ENCODE data around the gene PAX3.
"Not testable (repeated sequence)": the region's sequence is repeated elsewhere in the genome, so short reads cannot be mapped to it uniquely, and the experiment has no call there.

The PAX3 gene

DNA sequence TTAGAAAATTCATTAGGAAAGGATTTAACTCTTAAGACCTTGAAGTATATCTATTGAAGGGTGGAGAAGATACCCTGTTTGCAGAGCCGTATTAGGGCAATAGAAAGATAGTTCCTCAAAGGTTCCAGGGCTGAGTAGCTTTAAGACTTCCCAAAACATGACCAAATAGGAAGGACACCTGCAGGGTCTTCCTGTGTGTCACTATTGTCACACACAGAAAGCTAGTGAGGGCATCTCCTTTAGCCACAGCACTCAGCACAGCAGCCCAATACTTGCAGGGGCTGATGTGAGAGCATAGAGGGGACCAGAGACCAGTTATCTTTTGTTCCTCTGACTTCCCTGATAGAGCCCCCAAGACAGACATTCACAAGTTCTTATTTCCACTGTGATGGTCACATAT is 93.7 kb downstream of the PAX3 start:
- no peak for DNase-seq

DNA sequence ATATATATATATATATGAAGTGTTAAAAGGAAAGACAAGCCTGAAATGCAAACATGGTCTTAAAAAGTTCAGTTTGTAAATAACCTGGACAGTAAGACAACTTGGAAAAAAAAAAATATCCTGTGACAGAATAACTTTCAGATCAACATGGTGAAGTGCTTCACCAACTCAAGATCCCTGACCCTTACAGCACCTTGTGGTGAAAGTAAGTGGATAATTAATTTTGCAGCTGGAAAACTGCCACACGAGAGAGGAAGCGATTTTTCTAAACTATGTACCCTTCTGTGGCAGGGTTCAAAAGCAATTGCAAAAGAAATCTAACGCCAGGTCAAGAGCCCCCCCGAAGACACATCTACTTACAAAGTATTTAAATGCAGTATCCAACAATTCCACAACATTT is 95.8 kb downstream of the PAX3 start:
- no peak for DNase-seq

DNA sequence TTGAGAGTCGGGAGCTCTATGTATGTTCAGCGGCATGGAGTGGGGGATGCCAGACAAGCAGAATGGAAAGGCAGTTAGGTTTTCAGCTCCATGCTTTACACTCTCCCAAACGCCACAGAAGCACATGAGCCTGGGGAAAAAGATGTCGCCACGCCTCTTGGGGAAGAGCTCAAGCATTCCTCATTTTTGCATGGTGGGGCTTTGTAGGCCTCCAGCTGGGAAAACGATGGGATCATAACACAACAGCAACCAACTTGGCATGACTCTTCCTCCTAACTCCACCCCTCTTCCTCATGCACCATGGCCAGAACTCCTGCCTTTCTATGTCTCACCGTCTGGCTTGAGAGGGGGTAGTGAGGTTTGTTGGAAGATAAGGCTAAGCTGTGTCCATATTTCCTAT is 102.6 kb downstream of the PAX3 start:
- DNase-seq = no peak

GRCh38 chr2:222194669-222195068 is 104.1 kb downstream of the PAX3 start:
- DNase-seq = no peak

DNA sequence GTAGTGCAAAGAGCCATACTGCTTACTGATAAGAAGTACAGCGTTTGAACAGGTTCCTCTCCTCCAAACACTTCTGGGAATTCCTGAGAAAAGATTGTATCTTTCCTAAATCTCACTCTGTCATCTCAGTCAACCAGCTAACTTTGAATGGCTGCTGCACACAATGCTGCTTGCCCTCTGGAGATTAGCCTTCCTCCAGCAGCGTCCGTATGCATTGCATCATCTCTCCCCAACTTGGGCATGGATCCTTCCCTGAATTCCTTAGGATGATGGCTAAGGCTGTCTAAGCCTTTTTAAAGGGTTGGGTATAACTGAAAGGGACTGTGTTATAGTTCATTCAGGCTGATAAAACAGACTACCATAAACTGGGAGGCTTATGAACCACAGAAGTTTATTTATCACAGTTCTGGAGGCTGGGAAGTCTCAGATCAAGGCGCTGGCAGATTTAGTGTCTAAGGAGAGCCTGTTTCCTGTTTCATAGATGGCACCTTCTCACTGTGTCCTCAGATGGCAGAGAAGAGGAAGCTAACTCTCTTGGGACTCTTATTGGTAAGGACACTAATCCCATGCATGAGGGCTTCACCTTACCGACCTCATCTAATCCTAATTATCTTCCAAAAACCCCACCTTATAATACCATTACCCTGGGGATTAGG is 105.3 kb downstream of the PAX3 start:
- DNase-seq = no peak

GRCh38 chr2:222180619-222181018 is 118.2 kb downstream of the PAX3 start:
- DNase-seq = no peak

DNA sequence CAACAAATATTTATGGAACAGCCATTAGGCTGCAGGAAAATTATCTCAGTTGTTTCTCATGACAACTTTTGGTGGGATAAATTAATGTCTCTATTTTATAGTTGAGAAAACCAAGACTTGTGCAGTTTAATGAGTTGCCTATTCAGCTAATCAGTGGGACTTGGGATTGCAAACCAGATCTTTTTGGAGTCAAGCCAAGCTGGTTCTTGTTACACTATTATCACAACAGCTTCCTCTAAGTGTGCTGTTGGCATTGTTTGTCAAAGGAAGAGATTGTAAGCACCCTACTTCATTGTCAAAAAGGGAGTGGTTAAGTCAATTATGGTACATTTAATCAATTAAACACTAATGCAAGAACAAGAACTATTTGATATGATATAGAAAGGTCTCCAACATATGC is 119.2 kb downstream of the PAX3 start:
- DNase-seq = no peak

- no peak for DNase-seq
These were observed 120.3 kb downstream of the PAX3 start for GRCh38 chr2:222178450-222178849.

DNA sequence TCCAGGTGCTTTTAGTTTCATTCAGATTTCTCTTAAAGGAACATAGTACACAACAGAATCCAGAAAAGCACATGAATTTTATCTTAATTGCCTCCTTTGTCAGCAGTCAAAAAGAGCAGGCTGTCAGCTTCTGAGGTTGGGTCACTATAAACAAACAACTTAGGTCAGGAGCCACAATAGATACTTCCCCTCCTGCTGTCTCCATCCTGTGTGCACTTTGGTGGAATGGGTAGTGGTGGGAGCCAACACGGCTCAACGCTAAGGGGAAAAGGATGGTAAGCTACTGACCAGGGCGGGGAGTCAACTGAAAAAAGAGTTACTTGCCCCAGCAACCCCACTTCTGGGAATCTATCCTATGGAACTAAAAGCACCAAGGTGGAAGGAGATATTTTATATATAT is 121.9 kb downstream of the PAX3 start:
- DNase-seq = no peak

DNA sequence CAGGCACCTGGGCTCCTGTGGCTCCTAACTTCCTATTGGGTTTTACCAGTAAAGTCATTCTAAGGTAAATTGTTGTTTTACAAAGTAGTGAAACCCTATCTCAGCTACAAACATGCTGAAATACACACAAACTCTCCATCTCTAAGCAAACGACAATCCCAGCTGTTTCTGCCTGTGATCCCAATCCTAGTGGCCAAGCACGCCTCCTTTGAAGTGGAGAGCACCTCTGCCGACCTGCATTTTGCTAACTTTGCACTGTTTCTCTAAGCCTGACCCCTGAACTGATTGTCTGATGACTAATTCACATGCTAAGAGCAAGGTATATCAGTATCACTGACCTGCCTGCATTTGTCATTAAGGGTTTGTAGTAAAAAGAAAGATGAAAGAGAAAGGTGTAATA is 124.3 kb downstream of the PAX3 start:
- DNase-seq = no peak

DNA sequence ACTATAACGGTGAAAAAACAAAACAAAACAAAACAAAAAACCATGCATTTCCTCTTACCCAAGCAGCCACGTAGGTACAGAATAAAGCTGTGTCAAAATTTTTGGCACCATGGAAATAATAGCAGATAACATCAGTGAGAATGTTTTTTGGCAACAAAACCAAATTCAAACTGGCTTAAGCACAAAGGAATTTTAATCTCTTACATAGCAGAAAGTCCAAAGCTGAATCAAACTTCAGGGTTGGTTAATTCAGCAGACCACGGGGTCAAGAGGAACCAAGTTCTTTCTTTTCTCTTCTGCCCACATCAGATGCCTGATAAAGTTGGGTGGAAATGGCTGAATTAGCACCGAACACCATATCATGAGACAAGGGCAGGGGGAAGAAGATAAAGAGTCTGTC is 129.5 kb downstream of the PAX3 start:
- no peak for DNase-seq

DNA sequence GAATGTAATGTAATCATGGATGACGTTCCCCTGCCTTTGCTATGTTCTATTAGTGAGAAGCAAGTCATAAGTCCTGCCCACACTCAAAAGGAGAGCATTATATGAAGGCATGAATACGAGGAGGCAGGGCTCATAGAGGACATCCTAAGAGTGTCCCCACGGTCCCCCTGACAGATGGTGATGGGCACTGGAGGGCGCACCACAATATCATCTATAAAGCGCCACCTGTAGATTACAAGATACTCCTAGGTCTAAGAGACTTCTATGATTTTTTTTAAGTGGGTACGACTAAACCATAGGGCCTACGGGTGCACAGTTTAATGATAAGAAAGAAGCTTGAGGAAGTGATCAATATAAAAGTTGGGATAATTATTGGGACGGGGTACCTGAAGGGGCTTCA is 131.0 kb downstream of the PAX3 start:
- no peak for DNase-seq

DNA sequence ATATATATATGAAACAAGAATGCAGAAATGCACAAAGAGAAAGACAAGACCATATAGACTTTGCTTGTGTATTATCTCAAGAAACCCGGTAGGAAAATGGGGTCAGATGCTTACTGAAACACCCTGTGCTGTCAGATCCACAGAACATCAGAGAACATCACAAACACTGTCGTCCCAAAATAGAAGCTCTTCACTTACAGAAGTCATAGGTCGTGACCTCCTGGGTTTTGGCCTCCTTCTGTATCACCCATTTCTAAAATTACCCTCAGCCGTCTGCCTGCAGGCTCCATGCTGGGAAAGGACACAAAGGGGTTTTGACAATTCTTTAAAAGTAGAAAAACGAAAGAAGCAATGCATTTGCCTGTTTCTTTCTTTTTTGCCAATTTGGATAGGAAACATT is 137.9 kb downstream of the PAX3 start:
- no peak for DNase-seq

- no peak for DNase-seq
These were observed 138.7 kb downstream of the PAX3 start for GRCh38 chr2:222160125-222160524.

- no peak for DNase-seq
These were observed 139.6 kb downstream of the PAX3 start for GRCh38 chr2:222159221-222159620.

DNA sequence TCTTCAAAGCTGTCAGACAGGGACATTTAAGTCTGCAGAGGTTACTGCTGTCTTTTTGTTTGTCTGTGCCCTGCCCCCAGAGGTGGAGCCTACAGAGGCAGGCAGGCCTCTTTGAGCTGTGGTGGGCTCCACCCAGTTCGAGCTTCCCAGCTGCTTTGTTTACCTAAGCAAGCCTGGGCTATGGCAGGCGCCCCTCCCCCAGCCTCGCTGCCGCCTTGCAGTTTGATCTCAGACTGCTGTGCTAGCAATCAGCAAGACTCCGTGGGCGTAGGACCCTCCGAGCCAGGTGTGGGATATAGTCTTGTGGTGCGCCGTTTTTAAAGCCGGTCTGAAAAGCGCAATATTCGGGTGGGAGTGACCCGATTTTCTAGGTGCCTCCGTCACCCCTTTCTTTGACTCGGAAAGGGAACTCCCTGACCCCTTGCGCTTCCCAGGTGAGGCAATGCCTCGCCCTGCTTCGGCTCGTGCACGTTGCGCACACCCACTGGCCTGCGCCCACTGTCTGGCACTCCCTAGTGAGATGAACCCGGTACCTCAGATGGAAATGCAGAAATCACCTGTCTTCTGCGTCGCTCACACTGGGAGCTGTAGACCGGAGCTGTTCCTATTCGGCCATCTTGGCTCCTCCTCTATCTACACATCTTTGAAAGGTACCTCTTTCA is 143.7 kb downstream of the PAX3 start:
- DNase-seq = not testable (repeated sequence)
